ENCODE data around the gene ISM1. TPM values are rescaled to one million over a fixed set of nuclear protein-coding genes. Genes with fewer than 3 reads are reported as not detected.

Gene ISM1
- total and polyA plus RNA-seq, 2 of the 13 experiments (the other 11 are each of a cell fraction or from before 2014, with no cell fraction given), result 0.40 to 1.4 TPM

DNA sequence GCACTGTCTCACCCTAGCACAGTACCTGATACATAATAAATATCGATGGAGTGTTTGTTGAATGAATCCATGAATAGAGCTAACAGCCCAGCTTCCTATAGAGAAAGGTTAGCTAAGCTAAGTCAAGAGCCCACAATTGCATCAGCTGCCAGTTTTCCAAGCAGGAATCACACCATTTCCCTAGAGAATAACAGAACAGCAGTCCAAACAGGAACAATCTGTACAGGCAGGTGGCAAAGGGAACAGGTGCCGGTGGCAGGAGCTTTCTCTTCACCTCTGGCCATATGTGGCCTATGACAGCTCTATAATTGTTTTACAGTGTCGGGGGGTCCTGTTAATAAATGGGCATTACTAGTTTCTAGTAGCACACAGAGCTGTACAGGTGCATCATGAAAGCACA, 38.8 kb downstream of the ISM1 start:
- H3K79me2 ChIP-seq (ENCODE audit: insufficient read depth, low read length), result no peaks in the 10 kb centered on the region
- no TSS peak for BruUV-seq (replicated peaks)
- no peaks in the 10 kb centered on the region for H3K36me3 ChIP-seq (replicated peaks in 1 of 2; ENCODE audit: control insufficient read depth in 1 of 2, insufficient read depth in 2 of 2, low read length in 2 of 2)
- no peak overlapping the region for H2AFZ ChIP-seq (ENCODE audit: low read length)
- in situ Hi-C loops (cut with HindIII; ENCODE audit: extremely low pct_ligation_motif_present, low pct_unique_long_range_greater_than_20kb) (no loop called here), intact Hi-C loops (cut with micrococcal nuclease; ENCODE audit: unreplicated experiment) (loop anchor here (5.0 kb wide), 1 partner anchor 287 kb away; no protein-coding TSS in a partner anchor)
- no peak for DNase-seq (ENCODE audit: low spot score)
- H3K9me3 ChIP-seq (ENCODE audit: low read length), result no peaks in the 10 kb centered on the region
- 89% methylated on average over 3 of the region's 3 CpGs for WGBS (ENCODE audit: low lambda C conversion rate)
- CTCF ChIA-PET (ENCODE audit: low intra/inter-chr PET ratio, low total read pairs), result no interaction called here
- H3K27me3 ChIP-seq (ENCODE audit: control insufficient read depth in 1 of 2, insufficient read depth in 2 of 2, low read length in 2 of 2), result no peaks in the 10 kb centered on the region
- FAIRE-seq, result no peak
- POLR2A ChIA-PET, result interaction anchor here (1.0 to 3.2 kb wide), 3 partner anchors 9 to 138 kb away, joined by 3 to 31 read pairs (median 7); no protein-coding TSS in a partner anchor
- no peak overlapping the region for H3K4me3 ChIP-seq (replicated peaks in 1 of 3; ENCODE audit: insufficient read depth in 1 of 3, low read depth in 2 of 3, low read length in 3 of 3)
- TF ChIP-seq ZNF3 (CRISPR knock-in tag; IDR thresholded peaks at IDR 0.05) (peak; percentile 86), EP300 (IDR thresholded peaks at IDR 0.05; ENCODE audit: low read depth in 2 of 2, low read length in 2 of 2) (no peak), EP300 (CRISPR knock-in tag; IDR thresholded peaks at IDR 0.05; ENCODE audit: borderline replicate concordance) (no peak)
- TF ChIP-seq, protein P1, sequence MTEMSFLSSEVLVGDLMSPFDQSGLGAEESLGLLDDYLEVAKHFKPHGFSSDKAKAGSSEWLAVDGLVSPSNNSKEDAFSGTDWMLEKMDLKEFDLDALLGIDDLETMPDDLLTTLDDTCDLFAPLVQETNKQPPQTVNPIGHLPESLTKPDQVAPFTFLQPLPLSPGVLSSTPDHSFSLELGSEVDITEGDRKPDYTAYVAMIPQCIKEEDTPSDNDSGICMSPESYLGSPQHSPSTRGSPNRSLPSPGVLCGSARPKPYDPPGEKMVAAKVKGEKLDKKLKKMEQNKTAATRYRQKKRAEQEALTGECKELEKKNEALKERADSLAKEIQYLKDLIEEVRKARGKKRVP (CRISPR knock-in tag; IDR thresholded peaks at IDR 0.05), result peak in 1 of 2 experiments; percentile 30; a peak in 1 of 4 replicates
- ATAC-seq, result no peak
- peaks cover 32% of the 10 kb centered on the region for H3K4me1 ChIP-seq (ENCODE audit: insufficient read depth, low read length)
- no peaks in the 10 kb centered on the region for H4K20me1 ChIP-seq (ENCODE audit: insufficient read depth, low read length)
- no peak overlapping the region for H3K4me2 ChIP-seq (ENCODE audit: low read depth, low read length)
- H3K27ac ChIP-seq (ENCODE audit: extremely low read length, insufficient read depth, low read length), result no peak overlapping the region
- H3K9ac ChIP-seq (ENCODE audit: insufficient read depth, low read depth, low read length), result no peak overlapping the region

DNA sequence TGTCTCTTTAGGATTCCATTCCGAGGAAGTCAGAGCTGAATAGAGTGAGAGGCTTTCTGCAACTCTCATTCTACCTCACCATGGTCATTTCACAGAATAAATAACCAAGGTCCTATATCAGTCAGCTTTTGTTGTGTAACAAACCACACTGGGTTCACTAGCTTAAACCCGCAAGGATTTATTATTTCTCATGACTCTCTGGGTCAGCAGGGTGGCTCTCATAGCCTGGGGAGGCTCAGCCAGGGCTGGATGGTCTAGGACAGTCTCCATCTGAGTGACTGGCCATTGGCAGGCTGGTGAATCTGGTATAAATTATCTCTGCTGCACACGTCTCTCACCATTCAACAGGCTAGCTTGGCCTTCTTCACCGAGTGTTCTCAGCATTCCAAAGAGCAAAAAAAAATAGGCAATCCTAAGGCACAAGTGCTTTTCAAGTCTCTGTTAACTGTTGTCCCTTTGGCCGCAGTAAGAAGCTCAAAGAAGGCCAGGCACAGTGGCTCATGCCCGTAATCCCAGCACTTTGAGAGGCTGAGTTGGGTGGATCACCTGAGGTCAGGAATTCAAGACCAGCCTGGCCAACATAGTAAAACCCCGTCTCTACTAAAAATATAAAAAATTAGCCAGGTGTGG, 39.7 kb downstream of the ISM1 start:
- Histone ChIP-seq H4K20me1 (ENCODE audit: insufficient read depth, low read length) (no peaks in the 10 kb centered on the region), H3K9ac (ENCODE audit: insufficient read depth, low read depth, low read length) (no peak overlapping the region), H3K4me2 (ENCODE audit: low read depth, low read length) (no peak overlapping the region), H3K36me3 (replicated peaks in 1 of 2; ENCODE audit: control insufficient read depth in 1 of 2, insufficient read depth in 2 of 2, low read length in 2 of 2) (no peaks in the 10 kb centered on the region), H3K4me3 (replicated peaks in 1 of 3; ENCODE audit: insufficient read depth in 1 of 3, low read depth in 2 of 3, low read length in 3 of 3) (no peak overlapping the region), H3K4me1 (ENCODE audit: insufficient read depth, low read length) (peaks cover 32% of the 10 kb centered on the region), H2AFZ (ENCODE audit: low read length) (no peak overlapping the region), H3K27me3 (ENCODE audit: control insufficient read depth in 1 of 2, insufficient read depth in 2 of 2, low read length in 2 of 2) (no peaks in the 10 kb centered on the region), H3K27ac (ENCODE audit: extremely low read length, insufficient read depth, low read length) (no peak overlapping the region), H3K9me3 (ENCODE audit: low read length) (no peaks in the 10 kb centered on the region), H3K79me2 (ENCODE audit: insufficient read depth, low read length) (no peaks in the 10 kb centered on the region)
- ATAC-seq, result peak; percentile 47
- CTCF ChIA-PET (ENCODE audit: low intra/inter-chr PET ratio, low total read pairs), result interaction anchor here (1.0 to 2.1 kb wide), 4 partner anchors 16 to 335 kb away, joined by 3 to 57 read pairs (median 8); no protein-coding TSS in a partner anchor
- BruUV-seq (replicated peaks), result no TSS peak
- peak; percentile 52 for DNase-seq (ENCODE audit: low spot score)
- in situ Hi-C loops (cut with HindIII; ENCODE audit: extremely low pct_ligation_motif_present, low pct_unique_long_range_greater_than_20kb), result no loop called here
- intact Hi-C loops (cut with micrococcal nuclease; ENCODE audit: unreplicated experiment), result loop anchor here (5.0 kb wide), 1 partner anchor 287 kb away; no protein-coding TSS in a partner anchor
- POLR2A ChIA-PET, result interaction anchor here (1.0 to 3.2 kb wide), 3 partner anchors 10 to 139 kb away, joined by 3 to 31 read pairs (median 7); no protein-coding TSS in a partner anchor
- 53% methylated on average over 7 of the region's 7 CpGs for WGBS (ENCODE audit: low lambda C conversion rate)
- FAIRE-seq, result peak; percentile 66
- TF ChIP-seq SAP130 (CRISPR knock-in tag; IDR thresholded peaks at IDR 0.05; ENCODE audit: low read depth) (peak; percentile 24; the same call in 1 of the 2 replicates), ZNF674 (CRISPR knock-in tag; IDR thresholded peaks at IDR 0.05; ENCODE audit: low read depth) (no peak), SOX13 (IDR thresholded peaks at IDR 0.05) (no peak), SOX13 (CRISPR knock-in tag; conservative IDR thresholded peaks at IDR 0.05 in 1 of 2, IDR thresholded peaks at IDR 0.05 in 1 of 2) (peak in 1 of 2 experiments; percentile 36; a peak in 1 of 4 replicates), ZMYM3 (CRISPR knock-in tag; IDR thresholded peaks at IDR 0.05) (0 out of 2 replicates have a peak, but pooled peaks have one; percentile 13), FOSL2 (CRISPR knock-in tag; IDR thresholded peaks at IDR 0.05) (0 out of 2 replicates have a peak, but pooled peaks have one; percentile 7), ZNF644 (CRISPR knock-in tag; IDR thresholded peaks at IDR 0.05; ENCODE audit: low read depth) (0 out of 2 replicates have a peak, but pooled peaks have one; percentile 29), ZNF121 (CRISPR knock-in tag; IDR thresholded peaks at IDR 0.05) (peak; percentile 29; the same call in 1 of the 2 replicates)
- TF ChIP-seq, protein P2, sequence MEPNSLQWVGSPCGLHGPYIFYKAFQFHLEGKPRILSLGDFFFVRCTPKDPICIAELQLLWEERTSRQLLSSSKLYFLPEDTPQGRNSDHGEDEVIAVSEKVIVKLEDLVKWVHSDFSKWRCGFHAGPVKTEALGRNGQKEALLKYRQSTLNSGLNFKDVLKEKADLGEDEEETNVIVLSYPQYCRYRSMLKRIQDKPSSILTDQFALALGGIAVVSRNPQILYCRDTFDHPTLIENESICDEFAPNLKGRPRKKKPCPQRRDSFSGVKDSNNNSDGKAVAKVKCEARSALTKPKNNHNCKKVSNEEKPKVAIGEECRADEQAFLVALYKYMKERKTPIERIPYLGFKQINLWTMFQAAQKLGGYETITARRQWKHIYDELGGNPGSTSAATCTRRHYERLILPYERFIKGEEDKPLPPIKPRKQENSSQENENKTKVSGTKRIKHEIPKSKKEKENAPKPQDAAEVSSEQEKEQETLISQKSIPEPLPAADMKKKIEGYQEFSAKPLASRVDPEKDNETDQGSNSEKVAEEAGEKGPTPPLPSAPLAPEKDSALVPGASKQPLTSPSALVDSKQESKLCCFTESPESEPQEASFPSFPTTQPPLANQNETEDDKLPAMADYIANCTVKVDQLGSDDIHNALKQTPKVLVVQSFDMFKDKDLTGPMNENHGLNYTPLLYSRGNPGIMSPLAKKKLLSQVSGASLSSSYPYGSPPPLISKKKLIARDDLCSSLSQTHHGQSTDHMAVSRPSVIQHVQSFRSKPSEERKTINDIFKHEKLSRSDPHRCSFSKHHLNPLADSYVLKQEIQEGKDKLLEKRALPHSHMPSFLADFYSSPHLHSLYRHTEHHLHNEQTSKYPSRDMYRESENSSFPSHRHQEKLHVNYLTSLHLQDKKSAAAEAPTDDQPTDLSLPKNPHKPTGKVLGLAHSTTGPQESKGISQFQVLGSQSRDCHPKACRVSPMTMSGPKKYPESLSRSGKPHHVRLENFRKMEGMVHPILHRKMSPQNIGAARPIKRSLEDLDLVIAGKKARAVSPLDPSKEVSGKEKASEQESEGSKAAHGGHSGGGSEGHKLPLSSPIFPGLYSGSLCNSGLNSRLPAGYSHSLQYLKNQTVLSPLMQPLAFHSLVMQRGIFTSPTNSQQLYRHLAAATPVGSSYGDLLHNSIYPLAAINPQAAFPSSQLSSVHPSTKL (CRISPR knock-in tag; IDR thresholded peaks at IDR 0.05), result peak; percentile 22; the same call in 1 of the 2 replicates

Data from HepG2 (cell line).